ENCODE results near the gene INTS1. TPM values are rescaled to one million over a fixed set of nuclear protein-coding genes. Genes with fewer than 3 reads are reported as not detected.
"Not testable (repeated sequence)": the region's sequence is repeated elsewhere in the genome, so short reads cannot be mapped to it uniquely, and the experiment has no call there.

The INTS1 gene
- total RNA-seq, 4 donors from 2014 or later: 29.8 to 65.5 (median 41.4) TPM

DNA sequence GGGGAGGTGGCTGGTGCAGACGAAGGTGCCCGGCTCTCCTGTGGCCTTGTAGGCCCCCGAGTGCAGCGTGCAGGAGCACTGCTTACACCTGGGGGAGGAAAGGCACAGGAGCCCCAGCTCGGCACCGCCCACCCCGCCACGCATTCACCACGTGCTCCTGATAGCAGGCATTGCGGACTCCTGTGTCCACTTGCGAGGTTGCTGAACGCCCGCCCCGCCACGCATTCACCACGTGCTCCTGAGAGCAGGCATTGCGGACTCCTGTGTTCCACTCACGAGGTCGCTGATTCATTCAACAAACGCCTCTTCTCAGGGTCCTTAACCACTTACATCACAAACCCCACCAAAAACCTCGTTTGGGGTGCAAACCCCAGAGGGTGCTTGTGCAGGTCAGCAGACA lies 58.8 kb downstream of the INTS1 start:
- no peak overlapping the region for H3K27ac ChIP-seq
- no CpG with 5 or more reads among the region's 21 CpGs for WGBS, 2 donors (ENCODE audit: low coverage in 1 of 2)
- no peaks in the 10 kb centered on the region for H3K9me3 ChIP-seq
- TF ChIP-seq POLR2A (IDR thresholded peaks at IDR 0.05) (no peak), POLR2AphosphoS5 (IDR thresholded peaks at IDR 0.05) (no peak), EP300 (IDR thresholded peaks at IDR 0.05) (no peak)
- TF ChIP-seq, protein P1, sequence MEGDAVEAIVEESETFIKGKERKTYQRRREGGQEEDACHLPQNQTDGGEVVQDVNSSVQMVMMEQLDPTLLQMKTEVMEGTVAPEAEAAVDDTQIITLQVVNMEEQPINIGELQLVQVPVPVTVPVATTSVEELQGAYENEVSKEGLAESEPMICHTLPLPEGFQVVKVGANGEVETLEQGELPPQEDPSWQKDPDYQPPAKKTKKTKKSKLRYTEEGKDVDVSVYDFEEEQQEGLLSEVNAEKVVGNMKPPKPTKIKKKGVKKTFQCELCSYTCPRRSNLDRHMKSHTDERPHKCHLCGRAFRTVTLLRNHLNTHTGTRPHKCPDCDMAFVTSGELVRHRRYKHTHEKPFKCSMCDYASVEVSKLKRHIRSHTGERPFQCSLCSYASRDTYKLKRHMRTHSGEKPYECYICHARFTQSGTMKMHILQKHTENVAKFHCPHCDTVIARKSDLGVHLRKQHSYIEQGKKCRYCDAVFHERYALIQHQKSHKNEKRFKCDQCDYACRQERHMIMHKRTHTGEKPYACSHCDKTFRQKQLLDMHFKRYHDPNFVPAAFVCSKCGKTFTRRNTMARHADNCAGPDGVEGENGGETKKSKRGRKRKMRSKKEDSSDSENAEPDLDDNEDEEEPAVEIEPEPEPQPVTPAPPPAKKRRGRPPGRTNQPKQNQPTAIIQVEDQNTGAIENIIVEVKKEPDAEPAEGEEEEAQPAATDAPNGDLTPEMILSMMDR (IDR thresholded peaks at IDR 0.05): no peak
- no peak for ATAC-seq
- H3K4me3 ChIP-seq: no peak overlapping the region
- H3K4me1 ChIP-seq: peaks cover 0 to 27% (median 5%) of the 10 kb centered on the region in 3 donors
- H3K36me3 ChIP-seq: peaks cover 0 to 23% of the 10 kb centered on the region in 2 donors
- no peaks in the 10 kb centered on the region for H3K27me3 ChIP-seq

GRCh38 chr7:1444925-1445322 lies 59.3 kb downstream of the INTS1 start:
- Histone ChIP-seq H3K36me3 (peaks cover 0 to 27% of the 10 kb centered on the region in 2 donors), H3K9me3 (no peaks in the 10 kb centered on the region), H3K4me3 (no peak overlapping the region), H3K4me1 (peaks cover 0 to 27% (median 5%) of the 10 kb centered on the region in 3 donors), H3K27me3 (no peaks in the 10 kb centered on the region), H3K27ac (no peak overlapping the region)
- ATAC-seq: no peak
- TF ChIP-seq, protein P1 (IDR thresholded peaks at IDR 0.05): no peak
- TF ChIP-seq POLR2A (IDR thresholded peaks at IDR 0.05) (no peak), POLR2AphosphoS5 (IDR thresholded peaks at IDR 0.05) (no peak), EP300 (IDR thresholded peaks at IDR 0.05) (no peak)
- no CpG with 5 or more reads among the region's 24 CpGs for WGBS, 2 donors (ENCODE audit: low coverage in 1 of 2)

- 77% methylated on average over 7 of the region's 45 CpGs; no CpG with 5 or more reads in 1 of the 2 donors for WGBS, 2 donors (ENCODE audit: low coverage in 1 of 2)
- peaks cover 0 to 27% of the 10 kb centered on the region in 2 donors for H3K36me3 ChIP-seq
- no peaks in the 10 kb centered on the region for H3K9me3 ChIP-seq
- no peak overlapping the region for H3K27ac ChIP-seq
- TF ChIP-seq POLR2AphosphoS5 (IDR thresholded peaks at IDR 0.05) (no peak), POLR2A (IDR thresholded peaks at IDR 0.05) (no peak), EP300 (IDR thresholded peaks at IDR 0.05) (no peak)
- TF ChIP-seq, protein P1 (IDR thresholded peaks at IDR 0.05): no peak
- no peak for ATAC-seq
- peaks cover 0 to 27% (median 5%) of the 10 kb centered on the region in 3 donors for H3K4me1 ChIP-seq
- H3K27me3 ChIP-seq: no peaks in the 10 kb centered on the region
- no peak overlapping the region for H3K4me3 ChIP-seq
Observed at GRCh38 chr7:1444214-1444924, 59.8 kb downstream of the INTS1 start.

DNA sequence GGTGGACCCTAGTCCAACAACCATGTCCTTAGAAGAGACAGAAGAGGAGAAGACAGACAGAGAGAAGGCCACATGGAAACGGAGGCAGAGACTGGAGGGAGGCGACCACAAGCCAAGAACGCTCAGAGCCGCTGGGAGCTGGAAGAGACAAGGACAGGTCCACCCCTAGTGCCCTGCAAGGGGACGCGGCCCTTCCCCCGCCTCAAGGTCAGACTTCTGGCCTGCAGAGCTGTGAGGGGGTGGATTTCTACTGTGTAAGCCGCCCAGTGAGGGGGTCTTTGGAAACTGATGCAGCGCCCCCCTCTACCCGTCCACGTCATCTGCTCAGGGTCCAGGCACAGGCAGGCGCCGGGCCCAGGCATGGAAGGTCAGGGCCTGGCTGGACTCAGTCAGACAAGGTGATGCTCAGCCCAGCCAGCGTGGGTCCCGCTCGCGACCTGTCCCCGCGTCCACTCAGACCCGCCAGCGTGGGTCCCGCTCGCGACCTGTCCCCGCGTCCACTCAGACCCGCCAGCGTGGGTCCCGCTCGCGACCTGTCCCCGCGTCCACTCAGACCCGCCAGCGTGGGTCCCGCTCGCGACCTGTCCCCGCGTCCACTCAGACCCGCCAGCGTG lies 60.5 kb downstream of the INTS1 start:
- Histone ChIP-seq H3K36me3 (peaks cover 0 to 30% of the 10 kb centered on the region in 2 donors), H3K4me1 (peaks cover 0 to 24% (median 5%) of the 10 kb centered on the region in 3 donors)
- ATAC-seq, H3K27me3 ChIP-seq, H3K27ac ChIP-seq, H3K4me3 ChIP-seq, H3K9me3 ChIP-seq: not testable (repeated sequence)
- 95 to 97% methylated on average over 4 to 6 of the region's 42 CpGs for WGBS, 2 donors (ENCODE audit: low coverage in 1 of 2)

DNA sequence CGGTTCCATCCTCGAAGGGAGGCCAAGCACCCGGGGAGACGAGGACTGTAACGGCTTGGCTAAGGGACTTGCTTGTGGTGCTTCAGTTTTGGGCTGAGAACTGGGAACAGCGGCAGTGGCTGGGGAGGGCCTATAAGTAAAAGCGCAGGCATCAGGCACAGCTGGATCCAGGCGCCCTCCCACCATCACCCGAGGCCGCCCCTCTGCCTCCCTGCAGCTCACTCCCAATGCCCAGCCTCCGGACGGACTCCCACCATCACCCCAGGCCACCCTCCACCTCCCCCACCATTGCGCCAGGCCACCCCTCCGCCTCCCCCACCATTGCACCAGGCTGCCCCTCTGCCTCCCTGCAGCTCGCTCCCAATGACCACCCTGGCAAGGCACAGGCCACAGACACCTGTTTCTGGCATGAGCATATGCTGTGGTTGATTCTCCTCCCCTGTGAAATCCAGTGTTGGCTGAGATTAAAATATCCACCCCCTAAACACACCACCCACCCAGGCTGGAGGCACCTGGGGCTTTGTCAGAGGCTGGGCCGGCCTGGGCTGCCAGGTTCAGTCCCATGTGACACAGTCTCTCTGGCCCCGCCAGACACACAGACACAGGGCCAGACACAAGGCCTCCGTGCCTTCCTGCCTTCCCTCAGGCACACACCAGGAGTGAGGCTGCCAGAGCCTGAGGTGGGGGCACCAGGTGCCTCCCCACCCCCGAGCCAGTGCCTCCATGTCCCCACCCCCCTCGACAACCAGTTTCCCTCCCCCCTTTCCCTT lies 61.6 kb downstream of the INTS1 start:
- Histone ChIP-seq H3K4me3 (no peak overlapping the region), H3K4me1 (peaks cover 0 to 12% (median 4%) of the 10 kb centered on the region in 3 donors), H3K9me3 (no peaks in the 10 kb centered on the region), H3K27ac (no peak overlapping the region), H3K36me3 (peaks cover 0 to 42% of the 10 kb centered on the region in 2 donors), H3K27me3 (no peaks in the 10 kb centered on the region)
- 86 to 89% methylated on average over 4 to 9 of the region's 20 CpGs for WGBS, 2 donors (ENCODE audit: low coverage in 1 of 2)
- TF ChIP-seq, protein P1 (IDR thresholded peaks at IDR 0.05): no peak
- ATAC-seq: no peak
